ENCODE results near the gene MYOT.

- TF ChIP-seq CTCF (IDR thresholded peaks at IDR 0.05), result no peak
- TF ChIP-seq EZH2 (IDR thresholded peaks at IDR 0.05; ENCODE audit: borderline replicate concordance, insufficient read depth, low read depth, low read length, poor library complexity, severe bottlenecking), result no peak
These were observed 36.1 kb upstream of the MYOT start for GRCh38 chr5:137831526-137831925.

Data from B cell (primary cell).